Caco-2 (cell line): ENCODE results near the gene METTL25B. TPM values are rescaled to one million over a fixed set of nuclear protein-coding genes. Genes with fewer than 3 reads are reported as not detected.
A peak's percentile ranks its signal among the peaks of the same experiment; 100 is the strongest.

Experiments used
- BruUV-seq: library from RNA; stranded (reverse); fragments of 400-500 nt; replicated peaks from 2 replicates; lab custom pipeline; 2021; lab: Mats Ljungman, UMichigan
- CTCF ChIA-PET: fragments of 300-600 bp; sonication (Branson Sonifier 250); formaldehyde crosslinking; loops from one replicate; lab custom pipeline; 2022; ENCODE audit warnings: antibody characterized with exemption; lab: Charles Lee
- POLR2A ChIA-PET: fragments of 300-600 bp; sonication (Branson Sonifier 250); formaldehyde crosslinking; loops from one replicate; lab custom pipeline; 2022; ENCODE audit warnings: antibody characterized with exemption; lab: Charles Lee
- DNase-seq, 2 experiments: peaks; one replicate each; pipeline versions ENCODE4 v3.0.0 to v3.0.0-alpha.2; 2020 to 2022
- H3K27me3 ChIP-seq: replicated peaks from 2 replicates; pipeline ENCODE4 v1.6.0; 2011; ENCODE audit warnings: low read length; ENCODE audit not compliant: control insufficient read depth, insufficient read depth
- H3K36me3 ChIP-seq: 2 replicates; pipeline ENCODE4 v1.5.1; 2011; ENCODE audit warnings: low read length; ENCODE audit not compliant: control insufficient read depth, insufficient read depth
- H3K4me1 ChIP-seq: fragments of 250-450 bp; sonication (Bioruptor Pico); 2 replicates; pipeline ENCODE4 v1.5.1; 2020; ENCODE audit warnings: mild to moderate bottlenecking
- H3K4me3 ChIP-seq: 2 replicates; pipeline ENCODE4 v1.5.1; 2011; ENCODE audit warnings: low read depth, mild to moderate bottlenecking, control low read depth, low read length
- H3K9me3 ChIP-seq: fragments of 250-450 bp; sonication (Bioruptor Pico); 2 replicates; pipeline ENCODE4 v1.5.1; 2020; ENCODE audit warnings: mild to moderate bottlenecking, moderate library complexity
- H3K27ac Mint-ChIP-seq: one replicate; pipeline ENCODE4 v1.8.0; 2022; ENCODE audit warnings: mixed read lengths; ENCODE audit not compliant: unreplicated experiment
- H3K27me3 Mint-ChIP-seq: one replicate; pipeline ENCODE4 v1.8.0; 2022; ENCODE audit warnings: mixed read lengths; ENCODE audit not compliant: insufficient read depth, unreplicated experiment
- H3K36me3 Mint-ChIP-seq: one replicate; pipeline ENCODE4 v1.8.0; 2022; ENCODE audit warnings: mild to moderate bottlenecking, mixed read lengths; ENCODE audit not compliant: insufficient read depth, unreplicated experiment
- H3K4me1 Mint-ChIP-seq: one replicate; pipeline ENCODE4 v1.8.0; 2022; ENCODE audit warnings: low read depth, mixed read lengths; ENCODE audit not compliant: unreplicated experiment
- H3K4me3 Mint-ChIP-seq: one replicate; pipeline ENCODE4 v1.8.0; 2022; ENCODE audit warnings: mild to moderate bottlenecking, moderate library complexity, mixed read lengths; ENCODE audit not compliant: unreplicated experiment
- H3K9me3 Mint-ChIP-seq: one replicate; pipeline ENCODE4 v1.8.0; 2022; ENCODE audit warnings: mixed read lengths; ENCODE audit not compliant: unreplicated experiment
- intact Hi-C: fragments of 100-400 bp; cut with micrococcal nuclease; formaldehyde crosslinking; loops from one replicate; pipeline ENCODE4 v1.10.0; 2022; ENCODE audit not compliant: unreplicated experiment
- total RNA-seq: library from RNA; stranded (reverse); gene quantifications from 2 replicates; pipeline ENCODE4 v1.2.3, GENCODE V29; 2022
- TF ChIP-seq, protein P1 (sequence below), 2 experiments: fragments of 200-600 bp in 1 of 2; IDR thresholded peaks; 1 replicate in 1 of 2; 2 replicates in 1 of 2; pipeline versions ENCODE4 v1.5.1 to v1.8.0; 2011 to 2022; ENCODE audit warnings: antibody characterized with exemption in 1 of 2, control low read depth in 1 of 2, inconsistent platforms in 1 of 2, low read depth in 1 of 2, low read length in 1 of 2, mild to moderate bottlenecking in 1 of 2, moderate library complexity in 1 of 2; ENCODE audit not compliant: insufficient read depth in 1 of 2, severe bottlenecking in 1 of 2, unreplicated experiment in 1 of 2

METTL25B gene
- total RNA-seq, 1 experiment from 2014 or later = 26.6 TPM

DNA sequence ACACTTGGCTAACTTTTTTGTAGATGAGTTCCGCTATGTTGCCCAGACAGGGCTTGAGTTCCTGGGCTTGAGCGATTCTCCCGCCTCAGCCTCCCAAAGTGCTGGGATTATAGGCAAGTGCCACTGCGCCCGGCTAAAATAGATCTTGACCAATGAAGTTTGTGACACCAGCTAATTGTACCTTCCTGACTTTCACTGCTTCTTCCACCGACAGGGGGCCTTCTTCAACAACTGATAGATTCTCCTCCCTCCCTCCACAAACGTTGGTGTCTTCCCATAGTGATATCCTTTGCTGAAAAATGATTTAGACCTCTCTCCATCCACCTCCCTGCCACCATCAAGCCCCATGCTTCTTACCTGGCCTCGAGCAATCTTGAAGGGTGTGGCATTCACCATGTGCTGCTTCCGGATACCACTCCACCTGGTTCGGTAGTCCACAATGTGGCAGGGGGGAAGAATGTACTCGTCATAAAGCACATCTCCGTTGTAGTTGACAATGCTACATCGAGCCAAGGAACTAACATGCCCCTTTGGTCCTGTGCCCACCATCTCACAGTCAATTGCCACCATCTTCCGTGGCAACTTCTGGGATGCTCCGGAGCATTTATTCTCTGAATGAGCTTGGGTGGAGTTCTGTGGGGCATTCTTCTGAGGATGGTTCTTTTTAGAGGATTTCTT lies 1.6 kb upstream of the METTL25B start:
- H3K27ac Mint-ChIP-seq = no peak overlapping the region
- DNase-seq = peak; percentile 66 to 73
- POLR2A ChIA-PET = interaction anchor here (0.6 to 4.8 kb wide), 4 partner anchors 15 to 49 kb away, joined by 3 to 108 read pairs (median 40); partner anchors contain the start of genes HDGF, MRPL24, NES and PRCC

DNA sequence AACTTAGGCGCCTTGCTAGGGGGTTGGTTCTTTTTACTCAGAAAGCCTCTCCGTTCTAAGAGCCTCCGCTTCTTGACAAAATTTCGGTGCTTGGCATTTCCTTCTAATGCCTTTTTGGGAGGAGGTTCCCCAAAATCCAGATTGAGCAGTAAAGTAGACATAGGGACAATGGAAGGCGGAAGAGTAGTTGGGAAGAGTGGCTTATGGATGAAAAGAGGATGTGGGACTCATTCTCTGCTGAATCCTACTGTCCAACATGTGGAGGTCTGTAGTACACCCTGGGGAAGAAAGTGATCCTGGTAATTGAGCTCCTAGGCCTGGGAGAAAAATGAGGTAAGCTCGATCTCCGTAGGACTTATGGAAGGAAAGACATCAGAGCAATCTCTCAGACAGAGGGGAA lies 777 bp upstream of the METTL25B start:
- ChIA-PET CTCF (interaction anchor here (1.6 to 4.8 kb wide), 7 partner anchors 14 to 200 kb away, joined by 4 to 262 read pairs (median 10); partner anchors contain the start of genes CRABP2 and MRPL24), POLR2A (interaction anchor here (0.5 to 4.8 kb wide), 9 partner anchors 14 to 269 kb away, joined by 3 to 108 read pairs (median 26); partner anchors contain the start of genes CRABP2, HDGF, MRPL24 and NAXE)
- Mint-ChIP-seq H3K4me1 (peaks cover 6% of the 10 kb centered on the region), H3K27ac (peak overlapping the region; percentile 96), H3K27me3 (no peaks in the 10 kb centered on the region), H3K4me3 (no peak overlapping the region), H3K9me3 (no peaks in the 10 kb centered on the region), H3K36me3 (peaks cover 16% of the 10 kb centered on the region)
- peak overlapping the region; percentile 90 for H3K4me3 ChIP-seq
- peaks cover 4% of the 10 kb centered on the region for H3K36me3 ChIP-seq
- intact Hi-C loops = no loop called here
- peaks cover 13% of the 10 kb centered on the region; the same call in 1 of the 2 replicates for H3K4me1 ChIP-seq
- no peaks in the 10 kb centered on the region for H3K9me3 ChIP-seq
- no peaks in the 10 kb centered on the region for H3K27me3 ChIP-seq
- TF ChIP-seq, protein P1, sequence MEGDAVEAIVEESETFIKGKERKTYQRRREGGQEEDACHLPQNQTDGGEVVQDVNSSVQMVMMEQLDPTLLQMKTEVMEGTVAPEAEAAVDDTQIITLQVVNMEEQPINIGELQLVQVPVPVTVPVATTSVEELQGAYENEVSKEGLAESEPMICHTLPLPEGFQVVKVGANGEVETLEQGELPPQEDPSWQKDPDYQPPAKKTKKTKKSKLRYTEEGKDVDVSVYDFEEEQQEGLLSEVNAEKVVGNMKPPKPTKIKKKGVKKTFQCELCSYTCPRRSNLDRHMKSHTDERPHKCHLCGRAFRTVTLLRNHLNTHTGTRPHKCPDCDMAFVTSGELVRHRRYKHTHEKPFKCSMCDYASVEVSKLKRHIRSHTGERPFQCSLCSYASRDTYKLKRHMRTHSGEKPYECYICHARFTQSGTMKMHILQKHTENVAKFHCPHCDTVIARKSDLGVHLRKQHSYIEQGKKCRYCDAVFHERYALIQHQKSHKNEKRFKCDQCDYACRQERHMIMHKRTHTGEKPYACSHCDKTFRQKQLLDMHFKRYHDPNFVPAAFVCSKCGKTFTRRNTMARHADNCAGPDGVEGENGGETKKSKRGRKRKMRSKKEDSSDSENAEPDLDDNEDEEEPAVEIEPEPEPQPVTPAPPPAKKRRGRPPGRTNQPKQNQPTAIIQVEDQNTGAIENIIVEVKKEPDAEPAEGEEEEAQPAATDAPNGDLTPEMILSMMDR (IDR thresholded peaks at IDR 0.05; ENCODE audit: insufficient read depth in 1 of 2, low read depth in 1 of 2, low read length in 1 of 2, severe bottlenecking in 1 of 2, unreplicated experiment in 1 of 2) = no peak
- no peak for DNase-seq
- BruUV-seq = no TSS peak

More for the DNA sequence above, 1.6 kb upstream of the METTL25B start:
- TF ChIP-seq, protein P1 (IDR thresholded peaks at IDR 0.05; ENCODE audit: insufficient read depth in 1 of 2, low read depth in 1 of 2, low read length in 1 of 2, severe bottlenecking in 1 of 2, unreplicated experiment in 1 of 2) = peak; percentile 60 to 69
- CTCF ChIA-PET = interaction anchor here (0.6 to 4.8 kb wide), 27 partner anchors 11 to 201 kb away, joined by 3 to 262 read pairs (median 7); partner anchors contain the start of genes CRABP2, HDGF, INSRR and MRPL24
- BruUV-seq = no TSS peak
- H3K27me3 Mint-ChIP-seq = no peaks in the 10 kb centered on the region
- H3K4me3 ChIP-seq = peak overlapping the region; percentile 10; the same call in 1 of the 2 replicates
- no peaks in the 10 kb centered on the region for H3K27me3 ChIP-seq
- H3K36me3 Mint-ChIP-seq = peaks cover 18% of the 10 kb centered on the region
- no peak overlapping the region for H3K4me3 Mint-ChIP-seq
- peaks cover 6% of the 10 kb centered on the region for H3K4me1 Mint-ChIP-seq
- peaks cover 13% of the 10 kb centered on the region; the same call in 1 of the 2 replicates for H3K4me1 ChIP-seq
- no peaks in the 10 kb centered on the region for H3K9me3 ChIP-seq
- H3K9me3 Mint-ChIP-seq = no peaks in the 10 kb centered on the region
- peaks cover 4% of the 10 kb centered on the region for H3K36me3 ChIP-seq
- intact Hi-C loops = loop anchor here (1.0 kb wide), 2 partner anchors 71 to 164 kb away; no protein-coding TSS in a partner anchor
